HepG2 (cell line): ENCODE measurements around the gene MICALL2. TPM values are rescaled to one million over a fixed set of nuclear protein-coding genes. Genes with fewer than 3 reads are reported as not detected.

Experiments
- ATAC-seq: fragments of 200-7000 bp; cut with Tn5 transposase; 3 replicates; pipeline ENCODE4 v1.9.1; 2020; ENCODE audit warnings: mild to moderate bottlenecking, moderate library complexity
- BruUV-seq: library from RNA; stranded (reverse); fragments of 400-500 nt; replicated peaks from 2 replicates; lab custom pipeline; 2021; lab: Mats Ljungman, UMichigan
- CTCF ChIA-PET: fragments of 300-600 bp; formaldehyde crosslinking; extraction: SDS; loops from one replicate; lab custom pipeline; 2021; ENCODE audit warnings: low total read pairs, inconsistent platforms, low intra/inter-chr PET ratio; lab: Yijun Ruan, JAX
- POLR2A ChIA-PET: fragments of 350-600 bp; sonication (Branson Sonifier 250); formaldehyde crosslinking; loops from one replicate; lab custom pipeline; 2020; ENCODE audit warnings: antibody characterized with exemption, inconsistent platforms; lab: Yijun Ruan, JAX
- DNase-seq: peaks from one replicate; pipeline ENCODE4 v3.0.0-alpha.2; 2015; ENCODE audit warnings: low spot score
- FAIRE-seq: peaks from 3 replicates; lab custom pipeline; 2011; peaks lifted over from hg19 to GRCh38; lab: Jason Lieb, UNC
- H2AFZ ChIP-seq: one replicate; pipeline ENCODE4 v1.6.1; 2011; ENCODE audit warnings: low read length, inconsistent platforms
- H3K27ac ChIP-seq: fragments of 300-600 bp; 3 replicates; pipeline ENCODE4 v1.8.0; 2011; ENCODE audit warnings: mixed run types, mild to moderate bottlenecking, mixed read lengths, low read length, inconsistent platforms; ENCODE audit not compliant: insufficient read depth; ENCODE audit errors: extremely low read length
- H3K27me3 ChIP-seq, 2 experiments: fragments of 200-600 bp in 1 of 2; 2 replicates in 1 of 2; 3 replicates in 1 of 2; pipeline versions ENCODE4 v1.6.0 to v1.8.0; 2011; ENCODE audit warnings: low read length in 2 of 2, mild to moderate bottlenecking in 2 of 2, moderate library complexity in 2 of 2, inconsistent platforms in 1 of 2; ENCODE audit not compliant: insufficient read depth in 2 of 2, control insufficient read depth in 1 of 2
- H3K36me3 ChIP-seq, 2 experiments: fragments of 200-600 bp in 1 of 2; replicated peaks in 1 of 2; 2 replicates in 1 of 2; 3 replicates in 1 of 2; pipeline versions ENCODE4 v1.5.1 to v1.8.0; 2011; ENCODE audit warnings: low read length in 2 of 2, inconsistent platforms in 1 of 2; ENCODE audit not compliant: insufficient read depth in 2 of 2, control insufficient read depth in 1 of 2
- H3K4me1 ChIP-seq: 2 replicates; pipeline ENCODE4 v1.5.1; 2012; ENCODE audit warnings: low read length, inconsistent platforms; ENCODE audit not compliant: insufficient read depth
- H3K4me2 ChIP-seq: 2 replicates; pipeline ENCODE4 v1.6.0; 2011; ENCODE audit warnings: low read depth, low read length, inconsistent platforms
- H3K4me3 ChIP-seq, 3 experiments: fragments of 200-600 bp in 1 of 3; sonication (generic), shearing (Covaris generic) in 1 of 3; replicated peaks in 1 of 3; 2 replicates each; pipeline ENCODE4 v1.5.1; 2011 to 2016; ENCODE audit warnings: low read length in 3 of 3, inconsistent platforms in 2 of 3, low read depth in 2 of 3, mild to moderate bottlenecking in 2 of 3, control low read depth in 1 of 3, mixed read lengths in 1 of 3; ENCODE audit not compliant: insufficient read depth in 1 of 3
- H3K79me2 ChIP-seq: one replicate; pipeline ENCODE4 v1.6.1; 2011; ENCODE audit warnings: low read length, inconsistent platforms; ENCODE audit not compliant: insufficient read depth
- H3K9ac ChIP-seq: 2 replicates; pipeline ENCODE4 v1.6.0; 2011; ENCODE audit warnings: mild to moderate bottlenecking, low read depth, low read length, inconsistent platforms; ENCODE audit not compliant: insufficient read depth
- H3K9me3 ChIP-seq: 2 replicates; pipeline ENCODE4 v1.5.1; 2012; ENCODE audit warnings: mild to moderate bottlenecking, low read length
- H4K20me1 ChIP-seq: 2 replicates; pipeline ENCODE4 v1.6.0; 2011; ENCODE audit warnings: inconsistent platforms, mild to moderate bottlenecking, low read length, moderate library complexity; ENCODE audit not compliant: insufficient read depth
- AGO2 ChIP-seq: fragments of 200-400 bp; formaldehyde crosslinking; optimal IDR thresholded peaks from 2 replicates; pipeline ENCODE3; 2017; ENCODE audit warnings: mild to moderate bottlenecking, low read depth, low read length, moderate library complexity
- FOSL1 ChIP-seq: sonication (generic); formaldehyde crosslinking; IDR thresholded peaks from 2 replicates; pipeline ENCODE4 v1.9.0; 2021; ENCODE audit warnings: missing genetic modification reagents, borderline replicate concordance
- PHF5A ChIP-seq: IDR thresholded peaks from one replicate; pipeline ENCODE4 v1.6.1; 2018; ENCODE audit warnings: low read depth, missing genetic modification reagents; ENCODE audit not compliant: unreplicated experiment
- TFDP2 ChIP-seq: sonication (generic); formaldehyde crosslinking; IDR thresholded peaks from 2 replicates; pipeline ENCODE4 v1.4.0; 2020; ENCODE audit warnings: missing genetic modification reagents
- ZBTB25 ChIP-seq: IDR thresholded peaks from 2 replicates; pipeline ENCODE4 v1.6.1; 2018; ENCODE audit warnings: missing genetic modification reagents
- ZNF12 ChIP-seq: sonication (generic); formaldehyde crosslinking; IDR thresholded peaks from 2 replicates; pipeline ENCODE4 v1.5.0; 2020; ENCODE audit warnings: missing genetic modification reagents
- ZNF546 ChIP-seq: sonication (generic); formaldehyde crosslinking; conservative IDR thresholded peaks from 2 replicates; pipeline ENCODE4 v1.8.1; 2023; ENCODE audit warnings: mild to moderate bottlenecking, missing genetic modification reagents
- WGBS: methylation state at CpG from one replicate; pipeline ENCODE4 v1.1.6; 2017; ENCODE audit warnings: low lambda C conversion rate; 5-methylcytosine and 5-hydroxymethylcytosine counted together
- in situ Hi-C: cut with HindIII; loops from 2 replicates; pipeline ENCODE4 v1.10.0; 2017; ENCODE audit warnings: low pct_unique_long_range_greater_than_20kb; ENCODE audit not compliant: extremely low pct_ligation_motif_present
- intact Hi-C: fragments of 100-400 bp; cut with micrococcal nuclease; formaldehyde crosslinking; loops from one replicate; pipeline ENCODE4 v1.10.0; 2022; ENCODE audit not compliant: unreplicated experiment
- polyA plus RNA-seq, 8 experiments: library from polyadenylated mRNA; depleted of rRNA in 3 of 8; stranded (reverse) in 7 of 8; unstranded in 1 of 8; fragments of >200 nt; fragmentation: Illumina TruSeq in 4 of 8; extraction: Trizol in 4 of 8; gene quantifications; 2 replicates each; pipeline versions ENCODE4 v1.2.1 to v1.2.3, GENCODE V29; 2011 to 2016; ENCODE audit warnings: low read depth in 4 of 8, missing spikeins in 1 of 8, mixed read lengths in 1 of 8; ENCODE audit not compliant: insufficient read depth in 1 of 8
- total RNA-seq, 5 experiments: library from RNA; depleted of rRNA; stranded (reverse); fragments of >200 nt; fragmentation: Illumina TruSeq; extraction: Trizol; gene quantifications; 2 replicates each; pipeline ENCODE4 v1.2.3, GENCODE V29; 2016; ENCODE audit warnings: low read depth in 1 of 5

Gene MICALL2
- total and polyA plus RNA-seq, 2 of the 13 experiments (the other 11 are each of a cell fraction or from before 2014, with no cell fraction given): 5.8 to 12.4 TPM

GRCh38 chr7:1433128-1433920 is 25.9 kb downstream of the MICALL2 start:
- BruUV-seq: no TSS peak
- Histone ChIP-seq H3K27me3 (peaks cover 3 to 10% of the 10 kb centered on the region in 2 experiments; a peak in 1 of 5 replicates), H2AFZ (no peak overlapping the region), H3K4me1 (peaks cover 39% of the 10 kb centered on the region), H3K4me3 (no peak overlapping the region), H4K20me1 (no peaks in the 10 kb centered on the region), H3K36me3 (no peaks in the 10 kb centered on the region), H3K9ac (no peak overlapping the region), H3K9me3 (no peaks in the 10 kb centered on the region), H3K4me2 (no peak overlapping the region), H3K27ac (no peak overlapping the region), H3K79me2 (no peaks in the 10 kb centered on the region)
- no peak for ATAC-seq
- no peak for DNase-seq
- WGBS: 63% methylated on average over 7 of the region's 25 CpGs
- intact Hi-C loops (no loop called here), in situ Hi-C loops (loop anchor here (5.0 kb wide), 1 partner anchor 34 kb away; no protein-coding TSS in a partner anchor)
- POLR2A ChIA-PET: no interaction called here
- CTCF ChIA-PET: interaction anchor here (1.4 kb wide), 1 partner anchor 207 kb away, joined by 13 read pairs; no protein-coding TSS in a partner anchor
- FAIRE-seq: no peak
- no peak for TF ChIP-seq TFDP2 (CRISPR knock-in tag)
- TF ChIP-seq PHF5A (CRISPR knock-in tag): no peak
- TF ChIP-seq ZNF546 (CRISPR knock-in tag): no peak
- TF ChIP-seq FOSL1 (CRISPR knock-in tag): no peak
- no peak for TF ChIP-seq ZBTB25
- TF ChIP-seq ZNF12 (CRISPR knock-in tag): no peak
- TF ChIP-seq AGO2: peak; percentile 42
